HUES48 (cell line): ENCODE results near the gene RYR2.
A peak's percentile ranks its signal among the peaks of the same experiment; 100 is the strongest.

Source experiments
- H3K27ac ChIP-seq: one replicate; pipeline ENCODE4 v1.7.0; 2013; ENCODE audit warnings: low read depth, low read length, inconsistent platforms
- H3K27me3 ChIP-seq: 2 replicates; pipeline ENCODE4 v1.6.1; 2013; ENCODE audit warnings: mild to moderate bottlenecking, low read length; ENCODE audit not compliant: control insufficient read depth, insufficient read depth
- H3K36me3 ChIP-seq: 2 replicates; pipeline ENCODE4 v1.6.1; 2013; ENCODE audit warnings: low read length; ENCODE audit not compliant: control insufficient read depth, insufficient read depth
- H3K4me1 ChIP-seq: 2 replicates; pipeline ENCODE4 v1.6.1; 2013; ENCODE audit warnings: mild to moderate bottlenecking, low read length; ENCODE audit not compliant: control insufficient read depth, insufficient read depth
- H3K4me3 ChIP-seq: 2 replicates; pipeline ENCODE4 v1.5.1; 2013; ENCODE audit warnings: mild to moderate bottlenecking, low read depth, low read length
- H3K9ac ChIP-seq: 2 replicates; pipeline ENCODE4 v1.6.1; 2013; ENCODE audit warnings: mild to moderate bottlenecking, low read depth, low read length, moderate library complexity
- H3K9me3 ChIP-seq: 2 replicates; pipeline ENCODE4 v1.6.1; 2013; ENCODE audit warnings: low read length; ENCODE audit not compliant: control insufficient read depth, insufficient read depth

The RYR2 gene

DNA sequence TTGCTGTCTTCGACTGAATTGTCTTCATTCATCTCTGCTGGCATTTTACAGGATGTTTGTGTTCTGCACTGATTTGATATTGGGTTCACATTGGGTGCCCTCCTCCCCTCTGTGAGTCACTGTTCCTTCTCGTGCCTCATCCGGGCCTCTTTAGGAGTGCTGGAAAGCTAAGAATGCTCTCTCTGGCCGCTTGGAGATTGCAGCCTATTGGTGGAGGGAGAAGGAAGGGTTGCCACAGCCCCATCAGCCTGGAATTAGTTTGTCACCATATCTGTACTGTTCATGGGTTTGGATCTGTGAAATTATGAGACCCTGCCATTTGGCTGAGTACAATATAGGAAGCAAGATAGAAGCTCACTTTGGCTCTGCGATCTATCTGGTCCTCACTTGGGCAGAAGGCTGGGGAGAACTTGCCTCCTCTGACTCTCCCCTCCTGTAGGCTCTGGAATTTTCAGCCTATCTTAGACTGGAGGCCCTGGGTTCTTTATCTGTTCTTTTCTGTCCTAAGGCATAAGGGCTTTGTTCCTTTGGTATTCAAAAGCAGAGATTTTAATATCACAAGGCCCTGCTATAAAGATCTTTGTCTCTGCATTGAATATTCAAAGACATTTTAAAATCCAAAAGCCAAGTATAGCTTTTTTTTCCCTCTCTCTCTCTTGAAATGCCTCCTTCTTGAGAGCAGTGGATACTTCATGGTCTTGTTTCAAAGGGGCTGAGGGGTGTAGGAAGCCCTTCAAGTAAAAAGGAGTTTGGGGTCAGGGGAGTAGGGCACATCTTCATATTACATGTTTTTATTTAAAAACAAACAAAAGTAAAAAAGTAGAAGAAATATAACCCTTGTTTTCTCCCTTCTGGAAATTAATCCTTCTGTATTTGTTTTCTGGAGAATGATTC, 500.8 kb downstream of the RYR2 start:
- no peaks in the 10 kb centered on the region for H3K36me3 ChIP-seq
- peak overlapping the region; percentile 52 for H3K27ac ChIP-seq
- no peak overlapping the region for H3K9ac ChIP-seq
- H3K9me3 ChIP-seq: no peaks in the 10 kb centered on the region
- H3K4me1 ChIP-seq: peaks cover 19% of the 10 kb centered on the region
- no peaks in the 10 kb centered on the region for H3K27me3 ChIP-seq
- no peak overlapping the region for H3K4me3 ChIP-seq

GRCh38 chr1:237553078-237553477, 511.1 kb downstream of the RYR2 start:
- Histone ChIP-seq H3K9me3 (no peaks in the 10 kb centered on the region), H3K27me3 (no peaks in the 10 kb centered on the region), H3K9ac (no peak overlapping the region), H3K4me3 (no peak overlapping the region), H3K4me1 (no peaks in the 10 kb centered on the region), H3K36me3 (0 out of 2 replicates have a peak, but pooled peaks cover 2% of the 10 kb centered on the region), H3K27ac (no peak overlapping the region)

GRCh38 chr1:237556911-237557310, 514.9 kb downstream of the RYR2 start:
- H3K27ac ChIP-seq: no peak overlapping the region
- no peaks in the 10 kb centered on the region for H3K27me3 ChIP-seq
- no peaks in the 10 kb centered on the region for H3K4me1 ChIP-seq
- no peak overlapping the region for H3K9ac ChIP-seq
- H3K4me3 ChIP-seq: no peak overlapping the region
- no peaks in the 10 kb centered on the region for H3K9me3 ChIP-seq
- H3K36me3 ChIP-seq: 0 out of 2 replicates have a peak, but pooled peaks cover under 1% of the 10 kb centered on the region

GRCh38 chr1:237562242-237562823, 520.3 kb downstream of the RYR2 start:
- Histone ChIP-seq H3K4me1 (0 out of 2 replicates have a peak, but pooled peaks cover 4% of the 10 kb centered on the region), H3K27ac (no peak overlapping the region), H3K4me3 (no peak overlapping the region), H3K27me3 (no peaks in the 10 kb centered on the region), H3K9ac (no peak overlapping the region), H3K9me3 (no peaks in the 10 kb centered on the region), H3K36me3 (no peaks in the 10 kb centered on the region)

DNA sequence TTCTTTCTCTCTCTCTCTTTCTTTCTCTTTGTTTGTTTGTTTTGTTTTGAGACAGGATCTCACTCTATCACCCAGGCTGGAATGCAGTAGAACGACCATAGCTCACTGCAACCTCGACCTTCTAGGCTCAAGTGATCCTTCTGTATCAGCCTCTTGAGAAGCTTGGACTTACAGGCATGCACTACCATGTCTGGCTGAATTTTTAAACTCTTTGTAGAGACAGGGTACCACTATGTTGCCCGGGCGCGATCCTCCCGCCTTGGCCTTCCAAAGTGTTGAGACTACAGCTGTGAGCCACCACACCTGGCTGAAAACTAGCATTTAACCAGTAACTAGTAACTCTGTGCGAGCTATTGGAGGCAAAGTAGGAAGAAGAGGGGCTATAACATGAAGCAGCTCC, 523.3 kb downstream of the RYR2 start:
- H3K27ac ChIP-seq: no peak overlapping the region
- no peaks in the 10 kb centered on the region for H3K27me3 ChIP-seq
- no peak overlapping the region for H3K9ac ChIP-seq
- H3K36me3 ChIP-seq: no peaks in the 10 kb centered on the region
- H3K4me3 ChIP-seq: no peak overlapping the region
- H3K9me3 ChIP-seq: no peaks in the 10 kb centered on the region
- 0 out of 2 replicates have a peak, but pooled peaks cover 4% of the 10 kb centered on the region for H3K4me1 ChIP-seq

- Histone ChIP-seq H3K27ac (no peak overlapping the region), H3K36me3 (no peaks in the 10 kb centered on the region), H3K9ac (no peak overlapping the region), H3K4me3 (no peak overlapping the region), H3K27me3 (no peaks in the 10 kb centered on the region), H3K9me3 (no peaks in the 10 kb centered on the region), H3K4me1 (0 out of 2 replicates have a peak, but pooled peaks cover 4% of the 10 kb centered on the region)
Measured at GRCh38 chr1:237566581-237566980, 524.6 kb downstream of the RYR2 start.

GRCh38 chr1:237568955-237569354, 527.0 kb downstream of the RYR2 start:
- H3K9me3 ChIP-seq: no peaks in the 10 kb centered on the region
- no peak overlapping the region for H3K27ac ChIP-seq
- H3K27me3 ChIP-seq: no peaks in the 10 kb centered on the region
- H3K9ac ChIP-seq: no peak overlapping the region
- no peaks in the 10 kb centered on the region for H3K4me1 ChIP-seq
- H3K36me3 ChIP-seq: no peaks in the 10 kb centered on the region
- no peak overlapping the region for H3K4me3 ChIP-seq

- no peak overlapping the region for H3K9ac ChIP-seq
- no peaks in the 10 kb centered on the region for H3K27me3 ChIP-seq
- H3K9me3 ChIP-seq: peaks cover 11% of the 10 kb centered on the region; the same call in 1 of the 2 replicates
- no peaks in the 10 kb centered on the region for H3K4me1 ChIP-seq
- H3K4me3 ChIP-seq: no peak overlapping the region
- no peaks in the 10 kb centered on the region for H3K36me3 ChIP-seq
- no peak overlapping the region for H3K27ac ChIP-seq
Measured at GRCh38 chr1:237570530-237570929, 528.5 kb downstream of the RYR2 start.

- Histone ChIP-seq H3K36me3 (no peaks in the 10 kb centered on the region), H3K9ac (no peak overlapping the region), H3K4me3 (no peak overlapping the region), H3K27me3 (no peaks in the 10 kb centered on the region), H3K27ac (no peak overlapping the region), H3K4me1 (no peaks in the 10 kb centered on the region), H3K9me3 (peaks cover 14% of the 10 kb centered on the region)
Measured at GRCh38 chr1:237574536-237574935, 532.6 kb downstream of the RYR2 start.

- H3K4me3 ChIP-seq: no peak overlapping the region
- H3K9ac ChIP-seq: no peak overlapping the region
- H3K4me1 ChIP-seq: no peaks in the 10 kb centered on the region
- no peak overlapping the region for H3K27ac ChIP-seq
- H3K36me3 ChIP-seq: no peaks in the 10 kb centered on the region
- no peaks in the 10 kb centered on the region for H3K27me3 ChIP-seq
- peaks cover 14% of the 10 kb centered on the region for H3K9me3 ChIP-seq
Measured at GRCh38 chr1:237578540-237578939, 536.6 kb downstream of the RYR2 start.

- no peaks in the 10 kb centered on the region for H3K27me3 ChIP-seq
- no peak overlapping the region for H3K9ac ChIP-seq
- peaks cover 1% of the 10 kb centered on the region for H3K9me3 ChIP-seq
- no peaks in the 10 kb centered on the region for H3K36me3 ChIP-seq
- H3K4me3 ChIP-seq: no peak overlapping the region
- no peak overlapping the region for H3K27ac ChIP-seq
- H3K4me1 ChIP-seq: no peaks in the 10 kb centered on the region
Measured at GRCh38 chr1:237580726-237581125, 538.7 kb downstream of the RYR2 start.
